ENCODE results near the gene ENPP1.

Gene ENPP1

DNA sequence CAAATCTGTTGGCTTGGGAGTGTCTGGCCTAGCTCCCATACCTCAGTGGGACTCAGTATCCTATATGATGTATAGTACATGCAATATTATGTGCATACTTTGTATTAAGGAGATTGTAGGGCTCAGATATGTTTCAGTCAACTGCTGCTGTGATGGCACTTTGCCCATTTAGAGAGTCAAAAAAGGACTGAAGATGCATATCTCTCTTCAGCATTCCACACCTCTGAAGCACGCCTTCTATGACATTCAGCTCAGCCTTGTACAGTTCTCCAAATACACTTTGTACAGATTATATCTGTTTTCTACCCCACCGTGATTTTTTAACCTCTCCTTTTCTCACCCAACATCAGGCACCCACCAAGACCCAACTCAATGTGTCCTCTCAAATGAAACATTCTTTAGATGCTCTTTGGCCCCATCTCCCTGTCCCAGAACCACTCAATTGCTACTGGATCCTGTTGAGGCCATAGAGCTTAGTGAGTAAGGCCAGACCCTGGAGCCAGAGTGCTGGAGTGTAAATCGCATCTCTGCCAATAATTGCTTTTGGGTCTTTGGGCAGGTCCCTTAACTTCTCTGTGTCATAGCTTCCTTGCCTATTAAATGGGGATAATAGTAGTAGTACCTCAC lies 15.6 kb downstream of the ENPP1 start:
- no peak overlapping the region for H3K4me3 ChIP-seq
- H3K27ac ChIP-seq, result no peak overlapping the region

DNA sequence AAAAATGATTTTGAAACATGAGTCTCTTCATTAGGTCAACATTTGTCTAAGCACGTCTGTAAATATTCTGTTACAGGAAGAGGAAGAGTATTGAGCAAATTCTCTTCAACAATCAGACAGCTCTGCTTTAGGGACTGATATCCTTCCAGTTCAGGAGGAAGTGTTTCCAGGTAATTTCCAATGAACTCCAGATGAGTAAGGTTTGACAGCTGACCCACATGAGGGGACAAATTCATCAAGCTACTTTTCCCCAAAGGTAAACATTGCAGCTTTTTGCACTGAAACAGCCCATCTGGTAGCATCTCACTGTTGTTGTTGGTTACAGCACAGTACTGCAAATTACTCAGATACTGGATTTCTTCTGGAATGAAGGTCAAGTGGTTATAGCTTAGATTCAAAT lies 18.1 kb downstream of the ENPP1 start:
- no peak overlapping the region for H3K27ac ChIP-seq
- no peak overlapping the region for H3K4me3 ChIP-seq

DNA sequence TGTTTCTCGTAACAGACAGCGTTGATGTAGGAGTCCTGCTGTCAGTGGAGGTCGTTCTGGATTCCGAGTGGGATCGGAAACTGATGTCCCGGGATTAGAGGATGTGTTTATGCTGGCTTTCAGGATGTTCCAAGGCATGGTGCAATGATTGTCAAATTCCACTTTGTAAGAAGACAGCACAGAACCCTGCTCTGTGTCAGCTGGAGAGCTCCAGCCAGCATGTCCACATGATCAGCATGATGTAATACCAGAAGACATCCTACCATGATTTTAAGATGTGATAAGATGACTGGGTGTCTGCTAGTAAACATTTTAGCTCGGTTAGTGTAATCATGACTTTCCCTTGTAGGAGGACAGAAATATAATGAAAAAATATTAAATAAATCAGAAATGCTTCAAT lies 20.3 kb downstream of the ENPP1 start:
- H3K27ac ChIP-seq, result no peak overlapping the region
- no peak overlapping the region for H3K4me3 ChIP-seq

DNA sequence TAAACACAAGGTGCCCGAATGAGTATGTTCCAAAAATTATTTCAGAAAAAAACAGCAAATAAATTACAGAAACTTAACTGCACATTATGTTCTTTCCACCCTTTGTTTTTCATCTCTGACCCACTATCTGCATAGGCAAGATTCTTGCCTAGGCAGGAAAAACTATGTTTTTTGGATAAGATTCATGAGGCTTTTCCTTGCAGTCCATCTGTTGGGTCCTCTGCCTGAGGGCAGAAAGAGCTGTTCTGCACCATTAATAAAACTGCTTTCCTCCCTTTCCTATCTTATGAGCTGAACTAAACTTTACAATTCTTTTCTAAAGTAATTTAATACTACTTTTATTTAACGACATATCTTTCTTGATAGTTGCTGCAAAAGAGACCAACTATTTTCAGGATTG lies 21.1 kb downstream of the ENPP1 start:
- H3K4me3 ChIP-seq, result no peak overlapping the region
- no peak overlapping the region for H3K27ac ChIP-seq

DNA sequence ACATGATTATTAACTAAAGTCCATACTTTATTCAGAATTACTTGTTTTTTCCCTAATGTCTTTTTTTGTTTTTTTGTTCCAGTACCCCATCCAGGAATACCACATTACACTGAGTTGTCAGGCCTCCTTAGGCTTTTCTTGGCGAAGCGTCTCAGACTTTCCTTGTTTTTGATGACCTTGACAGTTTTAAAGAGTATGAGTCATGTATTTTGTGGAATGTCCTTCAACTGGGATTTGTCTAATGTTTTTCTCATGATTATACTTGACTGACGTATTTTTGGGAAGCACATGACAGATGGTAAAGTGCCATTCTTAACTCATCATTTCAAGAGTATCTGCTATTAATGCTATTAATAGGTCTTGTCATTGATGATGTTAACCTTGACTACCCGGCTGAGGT lies 23.6 kb downstream of the ENPP1 start:
- H3K27ac ChIP-seq, result peak overlapping the region in 1 of 21 experiments; percentile 24

DNA sequence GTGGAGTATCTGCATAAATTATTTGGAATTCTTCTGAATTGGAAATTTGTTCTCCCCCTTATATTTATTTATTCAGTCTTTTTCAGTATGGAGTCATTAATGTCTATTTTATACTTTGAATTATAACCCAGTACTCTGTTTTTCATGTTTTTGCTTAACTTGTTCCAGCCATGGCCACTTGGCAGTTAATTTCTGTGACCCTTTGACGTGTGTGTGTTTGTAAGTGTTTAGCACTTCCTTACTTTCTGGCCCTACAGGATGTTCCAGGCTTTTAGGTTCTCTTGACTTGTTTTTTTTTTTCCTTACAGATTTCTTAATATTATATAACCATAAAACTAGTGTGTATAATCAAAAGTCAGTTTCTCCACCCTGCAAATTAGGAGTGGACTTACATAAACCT lies 24.1 kb downstream of the ENPP1 start:
- H3K4me3 ChIP-seq, result no peak overlapping the region
- peak overlapping the region in 2 of 21 experiments; percentile 12 to 24 for H3K27ac ChIP-seq

More for the DNA sequence above, 23.6 kb downstream of the ENPP1 start:
- H3K4me3 ChIP-seq, result no peak overlapping the region

DNA sequence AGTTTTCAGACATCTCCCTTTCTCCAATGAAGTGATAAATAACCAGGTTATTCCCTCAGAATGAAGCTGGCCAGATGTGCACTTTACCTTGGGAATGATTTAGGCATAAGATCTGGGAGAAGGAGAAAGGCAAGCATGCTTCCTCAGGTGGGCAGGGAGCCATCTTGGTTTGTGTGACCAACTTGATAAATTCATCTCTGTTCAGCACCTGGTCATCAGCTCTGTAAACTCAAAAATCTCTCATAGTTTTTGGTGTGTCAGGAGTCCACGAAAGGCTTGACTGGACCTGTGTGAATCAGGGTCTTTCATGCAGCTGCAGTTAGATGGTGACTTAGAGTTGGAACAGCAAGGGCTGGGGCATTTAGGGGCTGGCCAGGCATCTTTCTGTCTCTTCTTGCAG lies 24.5 kb downstream of the ENPP1 start:
- peak overlapping the region in 1 of 21 experiments; percentile 12 for H3K27ac ChIP-seq
- H3K4me3 ChIP-seq, result no peak overlapping the region

DNA sequence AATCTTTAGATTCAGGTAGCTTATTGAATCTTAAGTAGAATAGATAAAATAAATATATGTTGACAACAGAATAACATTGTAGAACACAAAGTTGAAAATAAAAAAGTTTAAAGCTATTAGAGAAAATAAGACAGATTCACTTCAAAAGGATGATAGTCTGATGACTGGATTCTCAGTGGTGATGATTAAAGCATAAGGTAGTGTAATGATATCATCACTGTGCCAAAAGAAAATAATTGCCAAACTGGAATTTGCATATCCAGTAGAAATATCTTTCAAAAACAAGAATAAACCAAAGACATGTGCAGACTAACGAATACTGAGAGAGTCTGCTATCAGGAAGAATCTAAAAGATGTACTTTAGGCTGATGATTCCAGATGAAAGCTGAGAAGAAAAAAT lies 30.2 kb downstream of the ENPP1 start:
- H3K27ac ChIP-seq, result no peak overlapping the region
- no peak overlapping the region for H3K4me3 ChIP-seq

DNA sequence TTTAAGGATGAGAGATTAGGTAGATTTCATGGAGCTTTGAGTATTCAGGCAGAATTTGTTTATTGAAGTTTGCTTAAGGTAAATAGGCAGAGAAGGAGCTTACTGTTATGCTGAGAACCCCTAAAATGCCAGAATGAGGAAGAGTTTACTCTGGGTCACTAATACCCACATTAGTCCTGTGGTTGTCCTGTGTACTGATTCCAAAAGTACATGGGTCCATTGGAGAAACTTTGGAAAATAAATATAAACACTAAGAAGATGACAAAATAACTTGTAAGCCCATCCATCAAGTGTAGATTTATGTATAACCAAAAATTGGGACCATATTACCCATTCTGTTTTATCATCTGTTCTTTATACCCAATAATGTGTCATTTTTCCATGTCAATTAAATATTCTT lies 31.6 kb downstream of the ENPP1 start:
- H3K4me3 ChIP-seq, result no peak overlapping the region
- H3K27ac ChIP-seq, result no peak overlapping the region

DNA sequence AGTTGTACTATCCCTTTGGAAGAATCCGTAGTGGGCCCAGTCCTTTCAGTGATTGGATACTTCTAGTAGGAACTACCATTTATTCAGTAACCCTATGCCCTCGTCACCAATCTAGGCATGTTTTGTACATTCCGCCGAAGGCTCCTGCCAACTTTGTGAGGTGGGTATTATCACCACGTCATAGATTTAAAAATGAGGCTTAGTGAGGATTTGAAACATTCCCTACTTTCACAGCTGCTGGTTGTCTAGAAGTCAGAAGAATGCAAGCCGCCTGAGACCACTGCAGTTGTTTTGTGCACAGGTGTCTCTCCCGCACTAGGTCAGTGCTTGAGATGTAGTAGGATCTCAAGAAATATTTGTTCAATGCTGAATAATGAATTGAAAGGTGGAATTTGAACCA lies 32.6 kb downstream of the ENPP1 start:
- no peak overlapping the region for H3K27ac ChIP-seq

DNA sequence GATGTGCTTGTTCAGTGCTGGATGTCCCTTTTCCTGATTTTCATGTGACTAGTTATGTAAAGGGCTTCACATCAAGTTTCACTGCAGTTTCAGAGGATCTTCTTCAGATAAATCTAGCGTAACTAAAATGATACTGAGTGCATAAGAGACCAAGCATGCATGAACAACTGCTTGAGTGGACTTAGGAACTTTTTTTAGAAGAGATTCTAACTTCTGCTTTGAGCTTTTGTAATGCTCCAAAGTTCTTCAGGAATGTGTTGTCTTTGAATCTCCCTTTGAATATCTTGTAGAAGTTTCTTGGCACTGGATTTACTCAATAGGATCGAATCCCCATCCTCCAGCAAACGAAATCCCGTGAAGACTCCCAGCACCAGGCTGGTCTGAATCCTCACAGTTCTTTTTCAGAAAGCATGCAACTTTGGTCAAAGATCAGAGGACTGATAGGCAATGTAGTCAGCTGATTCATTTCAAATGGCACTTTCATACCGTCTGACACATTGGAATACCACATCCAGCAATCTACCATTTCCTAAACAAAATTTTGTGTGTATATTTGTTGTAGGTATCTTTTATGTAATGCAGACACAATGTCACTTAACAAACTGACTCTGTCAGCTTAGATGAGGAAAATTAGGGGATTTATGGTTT lies 33.2 kb downstream of the ENPP1 start:
- Histone ChIP-seq H3K27ac (no peak overlapping the region), H3K4me3 (no peak overlapping the region)

More for the DNA sequence above, 32.6 kb downstream of the ENPP1 start:
- H3K4me3 ChIP-seq, result no peak overlapping the region

DNA sequence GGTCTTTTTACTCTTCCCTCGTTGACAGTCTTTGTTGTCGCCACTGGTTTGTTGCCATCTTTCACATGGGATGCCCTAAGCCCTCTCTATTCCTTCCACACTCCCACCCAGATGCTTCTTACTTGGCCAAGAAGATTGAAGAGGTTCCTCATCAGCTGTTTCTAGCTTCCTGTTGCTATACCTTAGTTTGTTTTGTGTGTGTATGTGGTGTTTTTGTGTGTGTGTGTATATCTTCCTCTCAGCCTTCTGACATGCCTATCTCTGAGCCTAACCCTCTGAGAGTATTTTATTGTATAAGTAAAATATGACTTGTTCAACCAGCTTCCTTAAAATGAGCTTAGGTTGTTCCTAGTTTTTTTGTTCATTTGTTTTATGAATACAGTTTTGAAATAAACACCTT lies 35.9 kb downstream of the ENPP1 start:
- H3K4me3 ChIP-seq, result no peak overlapping the region
- no peak overlapping the region for H3K27ac ChIP-seq

DNA sequence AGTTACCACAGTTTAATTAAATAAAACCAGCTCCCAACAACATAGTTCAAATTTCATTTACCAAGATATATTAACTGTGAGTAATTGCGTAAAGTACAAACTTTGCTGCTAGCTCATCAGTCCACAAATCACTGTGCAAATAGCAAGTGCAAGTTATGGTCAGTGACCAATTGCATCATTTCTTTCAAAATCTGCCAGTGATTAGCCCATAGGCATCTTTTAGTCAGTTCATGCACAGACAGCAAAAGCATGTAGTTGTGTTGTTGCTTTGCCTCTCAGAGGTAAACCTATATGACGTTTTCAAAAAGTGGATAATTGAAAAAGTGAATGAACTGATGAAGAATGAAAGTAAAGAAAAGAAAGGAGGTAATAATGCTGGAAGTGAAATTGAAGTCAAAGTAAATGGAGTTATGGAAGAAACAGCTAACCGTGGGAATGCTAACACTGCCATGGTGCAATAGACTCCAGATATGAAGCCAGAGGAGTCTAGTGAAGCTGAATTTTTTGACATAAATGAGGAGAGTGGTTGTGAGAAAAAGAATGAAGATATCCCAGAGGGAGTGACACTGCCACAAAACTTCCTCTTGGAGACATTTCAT lies 36.5 kb downstream of the ENPP1 start:
- H3K27ac ChIP-seq, result no peak overlapping the region
- H3K4me3 ChIP-seq, result no peak overlapping the region

DNA sequence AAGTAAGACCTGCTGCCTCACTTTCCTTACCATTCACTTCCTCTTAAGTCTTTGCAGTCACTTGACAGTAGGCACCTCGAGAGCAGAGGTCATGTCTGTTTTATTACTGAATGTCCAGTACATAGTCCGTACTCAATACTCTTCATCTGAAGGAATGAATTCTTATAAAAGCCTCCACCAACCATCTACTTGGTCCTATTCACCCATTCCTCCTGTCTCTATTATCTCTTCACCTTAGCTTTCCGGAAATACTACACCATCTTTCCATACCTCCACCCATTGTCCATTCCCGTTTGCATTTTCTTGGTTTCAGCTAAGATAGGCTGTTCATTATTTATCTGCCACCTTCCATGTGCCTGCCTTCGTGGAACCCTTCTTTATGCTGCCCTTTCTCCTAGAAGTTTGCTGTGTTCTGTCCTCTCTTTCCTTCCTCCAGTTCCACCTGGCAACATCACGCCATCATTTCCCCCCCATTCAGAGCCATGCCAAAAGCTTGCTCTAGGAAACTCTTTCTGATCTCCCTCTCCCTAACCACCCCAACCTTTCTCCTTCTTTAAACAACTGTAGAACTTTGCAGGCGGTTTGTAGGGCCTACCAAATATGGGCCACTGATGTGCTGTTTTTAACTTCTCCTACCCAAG lies 38.3 kb downstream of the ENPP1 start:
- Histone ChIP-seq H3K4me3 (no peak overlapping the region), H3K27ac (no peak overlapping the region)

DNA sequence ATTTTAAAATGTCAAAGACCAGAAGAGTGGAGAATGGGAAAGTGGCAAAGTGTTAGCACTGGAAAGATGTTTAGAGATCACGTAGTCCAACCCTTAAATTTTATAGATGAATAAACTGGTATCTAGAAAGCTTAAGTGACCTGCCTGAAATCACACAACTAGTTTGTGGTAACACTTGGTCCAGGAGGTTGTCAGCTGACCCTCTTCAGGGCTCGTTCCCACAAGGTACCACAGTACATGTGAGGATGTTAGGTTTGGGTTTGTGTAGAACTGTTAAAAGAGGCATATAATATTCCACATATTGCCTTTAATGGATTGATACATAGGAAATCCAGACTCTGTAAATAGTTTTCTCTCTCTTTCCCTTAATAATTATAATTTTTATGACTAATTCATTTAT lies 39.1 kb downstream of the ENPP1 start:
- Histone ChIP-seq H3K27ac (no peak overlapping the region), H3K4me3 (no peak overlapping the region)

DNA sequence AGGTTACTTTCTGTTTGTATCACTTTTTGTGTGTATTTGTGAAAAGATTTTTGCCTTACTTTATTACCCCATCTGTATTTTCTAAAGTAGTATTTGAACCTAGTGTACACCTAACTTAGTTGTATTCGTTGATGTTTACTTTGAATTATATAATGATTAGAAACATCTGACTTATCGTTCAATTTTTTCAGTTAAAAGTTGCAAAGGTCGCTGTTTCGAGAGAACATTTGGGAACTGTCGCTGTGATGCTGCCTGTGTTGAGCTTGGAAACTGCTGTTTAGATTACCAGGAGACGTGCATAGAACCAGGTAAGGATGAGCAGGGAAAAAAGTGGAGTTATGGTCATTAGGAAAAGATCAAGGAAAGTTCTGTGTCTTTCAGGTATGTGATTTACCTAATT lies 42.0 kb downstream of the ENPP1 start:
- no peak overlapping the region for H3K27ac ChIP-seq
- no peak overlapping the region for H3K4me3 ChIP-seq

DNA sequence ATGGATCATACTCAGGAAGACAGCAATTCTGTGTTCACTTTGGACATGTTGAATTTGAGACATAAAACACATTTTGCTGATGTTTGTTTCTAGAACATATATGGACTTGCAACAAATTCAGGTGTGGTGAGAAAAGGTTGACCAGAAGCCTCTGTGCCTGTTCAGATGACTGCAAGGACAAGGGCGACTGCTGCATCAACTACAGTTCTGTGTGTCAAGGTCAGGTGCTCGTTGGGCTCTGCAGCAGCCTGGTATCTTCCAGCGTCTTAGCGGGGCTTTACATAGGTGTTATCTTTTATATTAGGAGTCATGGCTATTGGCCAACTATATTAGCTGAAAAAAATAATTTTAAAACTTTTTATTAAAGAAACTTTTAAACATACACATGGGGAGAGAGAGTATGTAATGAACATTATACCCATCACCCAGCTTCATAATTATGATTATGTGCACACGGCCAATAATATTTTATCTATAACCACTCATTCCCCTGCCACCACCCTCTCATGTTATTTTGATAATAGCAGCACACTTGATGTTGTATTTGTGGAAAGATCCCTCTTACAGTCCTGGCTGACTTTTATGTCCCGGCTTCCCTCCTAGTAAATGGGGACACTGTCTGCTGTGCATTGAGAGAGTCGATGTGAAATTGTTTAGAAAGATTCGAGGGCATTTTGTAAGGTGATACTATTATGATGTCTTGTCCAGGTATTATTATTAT lies 43.4 kb downstream of the ENPP1 start:
- Histone ChIP-seq H3K4me3 (no peak overlapping the region), H3K27ac (no peak overlapping the region)

DNA sequence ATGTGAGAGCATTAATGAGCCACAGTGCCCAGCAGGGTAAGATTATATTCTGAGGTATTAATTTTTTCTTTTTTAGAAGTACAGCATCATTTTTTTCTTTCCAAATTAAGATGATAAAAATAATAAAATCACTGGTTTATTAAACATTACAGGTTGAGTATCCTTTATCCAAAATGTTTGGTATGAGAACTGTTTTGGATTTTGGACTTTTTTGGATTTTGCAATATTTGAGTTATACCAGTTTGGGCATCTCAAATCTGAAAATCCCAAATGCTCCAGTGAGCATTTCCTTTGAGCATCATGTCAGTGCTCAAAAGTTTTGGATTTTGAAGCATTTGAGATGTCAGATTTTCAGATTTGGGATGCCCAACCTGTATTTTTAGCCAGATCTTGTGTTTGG lies 44.4 kb downstream of the ENPP1 start:
- no peak overlapping the region for H3K27ac ChIP-seq

DNA sequence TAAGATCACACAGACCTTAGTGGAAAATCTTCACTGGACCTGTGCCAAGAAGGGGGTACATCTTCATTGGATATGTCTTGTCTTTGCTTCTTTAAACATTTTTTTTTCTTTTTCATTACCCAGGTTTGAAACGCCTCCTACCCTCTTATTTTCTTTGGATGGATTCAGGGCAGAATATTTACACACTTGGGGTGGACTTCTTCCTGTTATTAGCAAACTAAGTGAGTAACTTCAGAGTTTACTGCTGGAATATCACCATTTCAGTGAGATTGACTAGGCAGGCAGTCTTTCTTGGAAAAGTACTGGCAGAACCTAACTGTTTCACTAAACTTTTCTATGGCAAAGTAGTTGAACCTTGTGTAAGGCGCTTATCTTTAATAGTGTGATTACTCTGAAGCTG lies 47.0 kb downstream of the ENPP1 start:
- Histone ChIP-seq H3K4me3 (no peak overlapping the region), H3K27ac (no peak overlapping the region)

More for the DNA sequence above, 44.4 kb downstream of the ENPP1 start:
- H3K4me3 ChIP-seq, result no peak overlapping the region

DNA sequence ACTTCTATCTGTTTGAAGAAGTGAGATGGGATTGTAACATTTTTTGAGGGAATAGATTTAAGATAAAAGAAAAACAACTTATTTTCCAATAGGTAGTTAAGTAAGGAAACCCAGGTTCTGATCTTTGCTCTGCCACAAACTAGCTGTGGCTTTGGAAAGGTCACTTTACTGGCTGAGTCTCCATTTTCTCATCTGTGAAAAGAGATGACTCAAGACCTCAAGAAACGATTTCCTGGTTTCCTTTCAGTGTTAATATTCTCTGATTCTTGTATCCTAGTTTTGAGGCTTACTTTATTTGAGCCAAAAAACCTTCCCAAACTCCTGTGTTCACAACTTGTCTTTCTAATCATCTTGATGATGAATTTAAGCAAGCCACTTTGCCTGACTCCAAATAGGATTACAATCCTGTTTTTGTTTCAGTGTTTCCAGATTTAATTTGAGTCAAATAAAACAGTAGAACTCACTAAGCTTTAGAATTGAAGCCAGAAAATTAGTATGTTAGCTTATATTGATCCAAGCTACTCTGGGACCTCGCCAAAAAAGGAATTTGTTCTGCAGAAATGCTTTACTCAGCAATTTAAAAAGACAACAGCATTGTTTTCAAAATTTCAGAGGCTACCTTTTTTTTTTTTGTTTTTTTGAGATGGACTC lies 51.1 kb downstream of the ENPP1 start:
- Histone ChIP-seq H3K27ac (peak overlapping the region in 1 of 21 experiments; percentile 32), H3K4me3 (no peak overlapping the region)

Measured in skin epidermis (tissue), 12 donors.